HepG2 (cell line): ENCODE measurements around the gene CNNM2. TPM values are rescaled to one million over a fixed set of nuclear protein-coding genes. Genes with fewer than 3 reads are reported as not detected.

ENCODE experiments used
- ATAD3A ChIP-seq: sonication (generic); formaldehyde crosslinking; IDR thresholded peaks from 2 replicates; pipeline ENCODE4 v1.4.0; 2020; ENCODE audit warnings: missing genetic modification reagents
- ATF5 ChIP-seq: sonication (generic); formaldehyde crosslinking; IDR thresholded peaks from 2 replicates; pipeline ENCODE4 v1.4.0; 2020; ENCODE audit warnings: mild to moderate bottlenecking, low read depth, missing genetic modification reagents
- ATM ChIP-seq: fragments of 450-650 bp; IDR thresholded peaks from 2 replicates; pipeline ENCODE4 v1.7.1; 2017; ENCODE audit warnings: mild to moderate bottlenecking, borderline replicate concordance
- BCL3 ChIP-seq: sonication (generic); formaldehyde crosslinking; IDR thresholded peaks from 2 replicates; pipeline ENCODE4 v1.5.1; 2020; ENCODE audit warnings: mild to moderate bottlenecking, missing genetic modification reagents, moderate library complexity
- HES4 ChIP-seq: sonication (generic); formaldehyde crosslinking; IDR thresholded peaks from 2 replicates; pipeline ENCODE4 v1.9.0; 2021; ENCODE audit warnings: mild to moderate bottlenecking, missing genetic modification reagents, borderline replicate concordance
- IKZF1 ChIP-seq: fragments of 450-650 bp; IDR thresholded peaks from 2 replicates; pipeline ENCODE4 v1.7.1; 2016
- IRF9 ChIP-seq: sonication (generic); formaldehyde crosslinking; IDR thresholded peaks from 2 replicates; pipeline ENCODE4 v1.8.0; 2022; ENCODE audit warnings: missing genetic modification reagents, mild to moderate bottlenecking, borderline replicate concordance
- JUN ChIP-seq: sonication (generic); formaldehyde crosslinking; IDR thresholded peaks from 2 replicates; pipeline ENCODE4 v1.4.0; 2020; ENCODE audit warnings: mild to moderate bottlenecking, missing genetic modification reagents
- POLR2AphosphoS2 ChIP-seq: IDR thresholded peaks from 2 replicates; pipeline ENCODE4 v1.6.1; 2011; ENCODE audit warnings: low read depth, low read length, improper control_type of control experiment
- REPIN1 ChIP-seq: sonication (generic); formaldehyde crosslinking; IDR thresholded peaks from 2 replicates; pipeline ENCODE4 v1.8.0; 2022; ENCODE audit warnings: missing genetic modification reagents, low read depth, mild to moderate bottlenecking, borderline replicate concordance
- SIX4 ChIP-seq: sonication (generic); formaldehyde crosslinking; IDR thresholded peaks from 2 replicates; pipeline ENCODE4 v1.4.0; 2020; ENCODE audit warnings: missing genetic modification reagents
- SMAD3 ChIP-seq: sonication (generic); formaldehyde crosslinking; IDR thresholded peaks from 2 replicates; pipeline ENCODE4 v1.4.0; 2020; ENCODE audit warnings: missing genetic modification reagents
- TCF7L2 ChIP-seq: IDR thresholded peaks from 2 replicates; pipeline ENCODE4 v1.6.1; 2011; ENCODE audit warnings: mild to moderate bottlenecking, low read depth, low read length, moderate library complexity
- THAP7 ChIP-seq: sonication (generic); formaldehyde crosslinking; IDR thresholded peaks from 2 replicates; pipeline ENCODE4 v1.8.1; 2023; ENCODE audit warnings: mild to moderate bottlenecking, missing genetic modification reagents
- TP53 ChIP-seq: sonication (generic); formaldehyde crosslinking; conservative IDR thresholded peaks from 2 replicates; pipeline ENCODE4 v1.4.0; 2020; ENCODE audit warnings: missing genetic modification reagents
- U2AF2 ChIP-seq: fragments of 200-400 bp; formaldehyde crosslinking; IDR thresholded peaks from 2 replicates; pipeline ENCODE4 v1.6.1; 2017; ENCODE audit warnings: low read depth, mild to moderate bottlenecking, low read length
- ZFP37 ChIP-seq: sonication (generic); formaldehyde crosslinking; IDR thresholded peaks from 2 replicates; pipeline ENCODE4 v1.4.0; 2020; ENCODE audit warnings: missing genetic modification reagents, borderline replicate concordance
- ZNF224 ChIP-seq: sonication (generic); formaldehyde crosslinking; IDR thresholded peaks from 2 replicates; pipeline ENCODE4 v1.5.0; 2020; ENCODE audit warnings: mild to moderate bottlenecking, missing genetic modification reagents
- ZNF232 ChIP-seq: sonication (generic); formaldehyde crosslinking; IDR thresholded peaks from 2 replicates; pipeline ENCODE4 v1.4.0; 2020; ENCODE audit warnings: missing genetic modification reagents, borderline replicate concordance
- ZNF3 ChIP-seq: IDR thresholded peaks from 2 replicates; pipeline ENCODE4 v1.7.0; 2017; ENCODE audit warnings: inconsistent platforms
- ZNF563 ChIP-seq: sonication (generic); formaldehyde crosslinking; IDR thresholded peaks from 2 replicates; pipeline ENCODE4 v1.8.0; 2022; ENCODE audit warnings: mild to moderate bottlenecking, moderate library complexity, missing genetic modification reagents
- ZNF569 ChIP-seq: sonication (generic); formaldehyde crosslinking; IDR thresholded peaks from 2 replicates; pipeline ENCODE4 v1.5.0; 2020; ENCODE audit warnings: mild to moderate bottlenecking, missing genetic modification reagents, moderate library complexity, borderline replicate concordance
- ZNF724P ChIP-seq: sonication (generic); formaldehyde crosslinking; IDR thresholded peaks from 2 replicates; pipeline ENCODE4 v1.8.0; 2022; ENCODE audit warnings: missing genetic modification reagents, borderline replicate concordance
- ZNF891 ChIP-seq: sonication (generic); formaldehyde crosslinking; IDR thresholded peaks from 2 replicates; pipeline ENCODE4 v1.5.0; 2020; ENCODE audit warnings: mild to moderate bottlenecking, missing genetic modification reagents
- polyA plus RNA-seq, 8 experiments: library from polyadenylated mRNA; depleted of rRNA in 3 of 8; stranded (reverse) in 7 of 8; unstranded in 1 of 8; fragments of >200 nt; fragmentation: Illumina TruSeq in 4 of 8; extraction: Trizol in 4 of 8; gene quantifications; 2 replicates each; pipeline versions ENCODE4 v1.2.1 to v1.2.3, GENCODE V29; 2011 to 2016; ENCODE audit warnings: low read depth in 4 of 8, missing spikeins in 1 of 8, mixed read lengths in 1 of 8; ENCODE audit not compliant: insufficient read depth in 1 of 8
- total RNA-seq, 5 experiments: library from RNA; depleted of rRNA; stranded (reverse); fragments of >200 nt; fragmentation: Illumina TruSeq; extraction: Trizol; gene quantifications; 2 replicates each; pipeline ENCODE4 v1.2.3, GENCODE V29; 2016; ENCODE audit warnings: low read depth in 1 of 5

Gene CNNM2
- total and polyA plus RNA-seq, 2 of the 13 experiments (the other 11 are each of a cell fraction or from before 2014, with no cell fraction given): 7.1 to 9.0 TPM

- TF ChIP-seq ZNF724P (CRISPR knock-in tag) (peak; percentile 77; the same call in 1 of the 2 replicates), ATM (no peak), TCF7L2 (no peak), REPIN1 (peak; percentile 89; the same call in 1 of the 2 replicates), ZNF232 (CRISPR knock-in tag) (peak; percentile 60; the same call in 1 of the 2 replicates), ZNF569 (CRISPR knock-in tag) (no peak), ZNF3 (no peak), IRF9 (CRISPR knock-in tag) (peak; percentile 78; the same call in 1 of the 2 replicates), POLR2AphosphoS2 (no peak), ATF5 (no peak), SMAD3 (CRISPR knock-in tag) (peak; percentile 93), IKZF1 (no peak), ZNF224 (CRISPR knock-in tag) (peak; percentile 94; the same call in 1 of the 2 replicates), BCL3 (no peak), ATAD3A (CRISPR knock-in tag) (no peak), HES4 (no peak; the same call in 1 of the 2 replicates), U2AF2 (no peak), SIX4 (CRISPR knock-in tag) (peak; percentile 81), TP53 (CRISPR knock-in tag) (0 out of 2 replicates have a peak, but pooled peaks have one; percentile 35), JUN (CRISPR knock-in tag) (no peak), ZNF563 (no peak; the same call in 1 of the 2 replicates), THAP7 (no peak), ZFP37 (peak; percentile 63; the same call in 1 of the 2 replicates), ZNF891 (CRISPR knock-in tag) (peak; percentile 50; the same call in 1 of the 2 replicates)
Measured at GRCh38 chr10:103053659-103054581, 135.8 kb downstream of the CNNM2 start (continued).
